Breast epithelium (tissue), 4 donors: ENCODE measurements around the gene ATP11C. TPM values are rescaled to one million over a fixed set of nuclear protein-coding genes. Genes with fewer than 3 reads are reported as not detected.

Experiments
- DNase-seq, 2 donors: peaks; one replicate each; pipeline ENCODE4 v3.0.0-alpha.2; 2019; ENCODE audit warnings: low spot score in 2 of 2
- H3K27ac ChIP-seq, 2 donors: fragments of 200-600 bp; sonication (generic) in 1 of 2; one replicate each; pipeline ENCODE4 v1.5.1; 2016 to 2019; ENCODE audit warnings: mild to moderate bottlenecking in 1 of 2
- H3K27me3 ChIP-seq, 2 donors: fragments of 200-600 bp; sonication (generic) in 1 of 2; one replicate each; pipeline versions ENCODE4 v1.5.1 to v1.6.0; 2017 to 2019; ENCODE audit warnings: control low read depth in 1 of 2, mild to moderate bottlenecking in 1 of 2
- H3K36me3 ChIP-seq: fragments of 200-600 bp; one replicate; pipeline ENCODE4 v1.5.1; 2019
- H3K4me1 ChIP-seq, 2 donors: fragments of 200-600 bp; sonication (generic); one replicate each; pipeline ENCODE4 v1.5.1; 2016 to 2019; ENCODE audit warnings: control low read depth in 1 of 2
- H3K4me3 ChIP-seq, 3 donors: fragments of 200-600 bp; sonication (generic); 1 replicate in 2 of 3; 2 replicates in 1 of 3; pipeline ENCODE4 v1.5.1; 2016 to 2019; ENCODE audit warnings: mild to moderate bottlenecking in 3 of 3, moderate library complexity in 2 of 3
- H3K9me3 ChIP-seq, 2 donors: fragments of 200-600 bp; sonication (generic) in 1 of 2; one replicate each; pipeline ENCODE4 v1.5.1; 2016 to 2019; ENCODE audit warnings: control low read depth in 1 of 2
- CTCF ChIP-seq, 3 donors: fragments of 450-650 bp; IDR thresholded peaks; one replicate each; pipeline ENCODE4 v1.5.1; 2016 to 2017; ENCODE audit warnings: antibody characterized with exemption in 3 of 3, mild to moderate bottlenecking in 3 of 3, moderate library complexity in 3 of 3
- POLR2A ChIP-seq: fragments of 450-650 bp; IDR thresholded peaks from one replicate; pipeline ENCODE4 v1.6.1; 2016; ENCODE audit warnings: antibody characterized with exemption, mild to moderate bottlenecking, moderate library complexity
- POLR2AphosphoS5 ChIP-seq, 3 donors: sonication (generic); formaldehyde crosslinking; IDR thresholded peaks; one replicate each; pipeline ENCODE4 v1.6.1; 2017; ENCODE audit warnings: antibody characterized with exemption in 3 of 3
- intact Hi-C: fragments of 100-400 bp; cut with DNase I; formaldehyde crosslinking; loops from one replicate; pipeline ENCODE4 v1.15.1; 2023; ENCODE audit warnings: low total_unique reads
- total RNA-seq, 3 donors: library from RNA; depleted of rRNA; stranded (reverse); fragments of >200 nt; gene quantifications; one replicate each; pipeline ENCODE4 v1.1.0, GENCODE V29; 2016

The ATP11C gene
- total RNA-seq, 3 donors from 2014 or later, result 32.5 to 42.4 (median 34.1) TPM

- H3K27ac ChIP-seq, result peak overlapping the region in 1 of 2 donors; percentile 16
- TF ChIP-seq POLR2AphosphoS5 (IDR thresholded peaks at IDR 0.05) (no peak), POLR2A (no peak), CTCF (IDR thresholded peaks at IDR 0.05) (no peak)
- no peaks in the 10 kb centered on the region for H3K9me3 ChIP-seq
- no peak for DNase-seq
- intact Hi-C loops, result no loop called here
- no peaks in the 10 kb centered on the region for H3K4me1 ChIP-seq
- H3K27me3 ChIP-seq, result no peaks in the 10 kb centered on the region
- no peak overlapping the region for H3K4me3 ChIP-seq
- H3K36me3 ChIP-seq, result no peaks in the 10 kb centered on the region
These were observed 51.7 kb downstream of the ATP11C start for GRCh38 chrX:139881130-139881529.

- Histone ChIP-seq H3K36me3 (no peaks in the 10 kb centered on the region), H3K9me3 (no peaks in the 10 kb centered on the region), H3K4me3 (no peak overlapping the region), H3K27ac (no peak overlapping the region), H3K27me3 (no peaks in the 10 kb centered on the region), H3K4me1 (no peaks in the 10 kb centered on the region)
- DNase-seq, result no peak
- intact Hi-C loops, result no loop called here
- TF ChIP-seq POLR2A (no peak), CTCF (IDR thresholded peaks at IDR 0.05) (no peak), POLR2AphosphoS5 (IDR thresholded peaks at IDR 0.05) (no peak)
These were observed 55.0 kb downstream of the ATP11C start for GRCh38 chrX:139877710-139878414.

GRCh38 chrX:139875841-139876240 is 57.0 kb downstream of the ATP11C start:
- no peaks in the 10 kb centered on the region for H3K9me3 ChIP-seq
- no peak for DNase-seq
- no peaks in the 10 kb centered on the region for H3K4me1 ChIP-seq
- H3K4me3 ChIP-seq, result no peak overlapping the region
- intact Hi-C loops, result no loop called here
- no peaks in the 10 kb centered on the region for H3K27me3 ChIP-seq
- TF ChIP-seq POLR2A (no peak), POLR2AphosphoS5 (IDR thresholded peaks at IDR 0.05) (no peak), CTCF (IDR thresholded peaks at IDR 0.05) (no peak)
- H3K27ac ChIP-seq, result no peak overlapping the region
- H3K36me3 ChIP-seq, result no peaks in the 10 kb centered on the region

GRCh38 chrX:139869796-139870195 is 63.1 kb downstream of the ATP11C start:
- intact Hi-C loops, result no loop called here
- no peaks in the 10 kb centered on the region for H3K27me3 ChIP-seq
- H3K4me1 ChIP-seq, result no peaks in the 10 kb centered on the region
- H3K36me3 ChIP-seq, result no peaks in the 10 kb centered on the region
- no peak for TF ChIP-seq CTCF (IDR thresholded peaks at IDR 0.05)
- no peak overlapping the region for H3K4me3 ChIP-seq
- no peaks in the 10 kb centered on the region for H3K9me3 ChIP-seq
- no peak overlapping the region for H3K27ac ChIP-seq
- DNase-seq, result no peak

GRCh38 chrX:139864640-139865039 is 68.2 kb downstream of the ATP11C start:
- Histone ChIP-seq H3K4me1 (no peaks in the 10 kb centered on the region), H3K4me3 (no peak overlapping the region), H3K27ac (no peak overlapping the region), H3K9me3 (no peaks in the 10 kb centered on the region), H3K36me3 (no peaks in the 10 kb centered on the region), H3K27me3 (peaks cover 0 to 6% of the 10 kb centered on the region in 2 donors)
- no peak for DNase-seq
- no peak for TF ChIP-seq POLR2AphosphoS5 (IDR thresholded peaks at IDR 0.05)
- no peak for TF ChIP-seq POLR2A
- TF ChIP-seq CTCF (IDR thresholded peaks at IDR 0.05), result no peak
- intact Hi-C loops, result no loop called here
